Measurements from ENCODE around the gene ABHD10. TPM values are rescaled to one million over a fixed set of nuclear protein-coding genes. Genes with fewer than 3 reads are reported as not detected.

Gene ABHD10
- total RNA-seq, 1 experiment from 2014 or later, result 21.8 TPM

DNA sequence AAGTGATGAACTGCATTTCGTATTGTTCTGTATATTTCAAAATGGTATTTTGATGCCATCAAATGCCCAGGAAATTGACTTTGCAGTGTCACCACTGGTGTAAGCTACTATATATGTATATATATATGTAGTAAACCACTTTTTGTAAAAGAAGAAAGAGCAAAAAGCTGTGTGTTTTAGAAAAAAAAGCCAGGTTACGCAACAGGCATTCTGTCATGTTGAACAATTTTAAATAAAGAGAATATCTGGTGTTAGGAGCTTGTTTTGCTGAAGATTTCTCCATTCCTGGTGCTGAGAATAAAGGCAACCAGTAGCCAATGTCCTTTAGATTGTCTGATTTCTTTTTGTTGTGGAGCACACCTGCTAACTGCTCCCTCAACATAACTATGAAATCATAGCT, 3.7 kb upstream of the ABHD10 start:
- Histone ChIP-seq H3K79me2 (ENCODE audit: insufficient read depth, low read length) (no peaks in the 10 kb centered on the region), H2BK15ac (ENCODE audit: low read depth, low read length) (no peak overlapping the region), H2AK5ac (ENCODE audit: insufficient read length, low read length) (no peak overlapping the region), H3K9ac (ENCODE audit: extremely low read depth, insufficient read length, low read length) (no peak overlapping the region), H3K79me1 (ENCODE audit: insufficient read depth, low read depth, low read length, poor library complexity, severe bottlenecking) (no peaks in the 10 kb centered on the region), H3K56ac (ENCODE audit: insufficient read length, low read depth, low read length) (no peak overlapping the region), H3T11ph (ENCODE audit: low read length) (no peak overlapping the region), H3K4ac (ENCODE audit: low read depth, low read length) (no peak overlapping the region), H3K27ac (ENCODE audit: insufficient read length, low read depth, low read length) (no peak overlapping the region), H3K18ac (ENCODE audit: insufficient read length, low read depth, low read length) (no peak overlapping the region), H4K20me1 (ENCODE audit: control insufficient read depth, insufficient read depth, insufficient read length) (no peaks in the 10 kb centered on the region), H4K91ac (ENCODE audit: insufficient read length, low read depth, low read length) (no peak overlapping the region), H3K4me2 (ENCODE audit: insufficient read depth, insufficient read length, low read length) (no peak overlapping the region), H3K14ac (ENCODE audit: insufficient read depth, low read length) (no peak overlapping the region), H4K5ac (ENCODE audit: insufficient read length, low read depth, low read length) (no peak overlapping the region), H3K9me3 (ENCODE audit: control insufficient read depth, low read depth, low read length) (no peaks in the 10 kb centered on the region), H3K23ac (ENCODE audit: insufficient read length, low read depth, low read length) (no peak overlapping the region), H4K8ac (replicated peaks; ENCODE audit: insufficient read length, low read depth, low read length) (no peak overlapping the region), H2BK120ac (ENCODE audit: low read depth, low read length, poor library complexity, severe bottlenecking) (no peak overlapping the region), H3K27me3 (ENCODE audit: insufficient read depth, low read length) (no peaks in the 10 kb centered on the region), H2BK20ac (ENCODE audit: low read depth, low read length, poor library complexity, severe bottlenecking) (no peak overlapping the region), H3K23me2 (ENCODE audit: insufficient read length, low read depth, low read length, poor library complexity, severe bottlenecking) (peaks cover 3% of the 10 kb centered on the region), H2AFZ (ENCODE audit: low read length) (no peak overlapping the region), H3K4me1 (ENCODE audit: insufficient read depth, low read length) (no peaks in the 10 kb centered on the region), H2BK12ac (ENCODE audit: insufficient read length, low read depth, low read length) (no peak overlapping the region), H2BK5ac (ENCODE audit: insufficient read length, low read length) (no peak overlapping the region)
- H3K27me3 Mint-ChIP-seq (ENCODE audit: low read depth), result no peaks in the 10 kb centered on the region
- no peaks in the 10 kb centered on the region for H3K9me3 Mint-ChIP-seq
- TF ChIP-seq, protein P1, sequence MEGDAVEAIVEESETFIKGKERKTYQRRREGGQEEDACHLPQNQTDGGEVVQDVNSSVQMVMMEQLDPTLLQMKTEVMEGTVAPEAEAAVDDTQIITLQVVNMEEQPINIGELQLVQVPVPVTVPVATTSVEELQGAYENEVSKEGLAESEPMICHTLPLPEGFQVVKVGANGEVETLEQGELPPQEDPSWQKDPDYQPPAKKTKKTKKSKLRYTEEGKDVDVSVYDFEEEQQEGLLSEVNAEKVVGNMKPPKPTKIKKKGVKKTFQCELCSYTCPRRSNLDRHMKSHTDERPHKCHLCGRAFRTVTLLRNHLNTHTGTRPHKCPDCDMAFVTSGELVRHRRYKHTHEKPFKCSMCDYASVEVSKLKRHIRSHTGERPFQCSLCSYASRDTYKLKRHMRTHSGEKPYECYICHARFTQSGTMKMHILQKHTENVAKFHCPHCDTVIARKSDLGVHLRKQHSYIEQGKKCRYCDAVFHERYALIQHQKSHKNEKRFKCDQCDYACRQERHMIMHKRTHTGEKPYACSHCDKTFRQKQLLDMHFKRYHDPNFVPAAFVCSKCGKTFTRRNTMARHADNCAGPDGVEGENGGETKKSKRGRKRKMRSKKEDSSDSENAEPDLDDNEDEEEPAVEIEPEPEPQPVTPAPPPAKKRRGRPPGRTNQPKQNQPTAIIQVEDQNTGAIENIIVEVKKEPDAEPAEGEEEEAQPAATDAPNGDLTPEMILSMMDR (conservative IDR thresholded peaks at IDR 0.05), result no peak
- no peak for DNase-seq
- WGBS (ENCODE audit: extremely low coverage, insufficient read length, low lambda C conversion rate), result no CpG with 5 or more reads among the region's 2 CpGs
- no peaks in the 10 kb centered on the region; a peak in 1 of 7 replicates for H3K36me3 Mint-ChIP-seq (ENCODE audit: insufficient read depth in 1 of 3, low read depth in 3 of 3)
- peaks cover 6 to 9% of the 10 kb centered on the region in 2 experiments; a peak in 3 of 4 replicates for H3K4me1 Mint-ChIP-seq
- no peak overlapping the region for H3K27ac Mint-ChIP-seq
- no peak overlapping the region for H3K4me3 Mint-ChIP-seq
